HL-60 (cell line): ENCODE data around the gene FCHO2.

Experiments
- POLR2AphosphoS5 ChIP-seq: IDR thresholded peaks from 2 replicates; pipeline ENCODE4 v1.6.1; 2012; ENCODE audit warnings: low read depth
- SPI1 ChIP-seq: IDR thresholded peaks from 2 replicates; pipeline ENCODE4 v1.6.1; 2012; ENCODE audit warnings: low read depth, mild to moderate bottlenecking, borderline replicate concordance

GRCh38 chr5:73117088-73117740 is 161.4 kb downstream of the FCHO2 start:
- TF ChIP-seq SPI1 (peak; percentile 40; the same call in 1 of the 2 replicates), POLR2AphosphoS5 (no peak)
